Osteocyte (in vitro differentiated cells): ENCODE measurements around the gene GRIP2. TPM values are rescaled to one million over a fixed set of nuclear protein-coding genes. Genes with fewer than 3 reads are reported as not detected.

Source experiments
- DNase-seq: peaks from one replicate; pipeline ENCODE4 v3.0.0; 2021; ENCODE audit warnings: mixed read lengths; ENCODE audit not compliant: unreplicated experiment; ENCODE audit errors: extremely low spot score
- H3K27ac Mint-ChIP-seq: one replicate; pipeline ENCODE4 v1.8.0; 2021; ENCODE audit warnings: mild to moderate bottlenecking, mixed read lengths; ENCODE audit not compliant: unreplicated experiment
- H3K27me3 Mint-ChIP-seq: one replicate; pipeline ENCODE4 v1.8.0; 2021; ENCODE audit warnings: mixed read lengths; ENCODE audit not compliant: unreplicated experiment
- H3K36me3 Mint-ChIP-seq: one replicate; pipeline ENCODE4 v1.8.0; 2021; ENCODE audit warnings: mixed read lengths; ENCODE audit not compliant: unreplicated experiment
- H3K4me1 Mint-ChIP-seq: one replicate; pipeline ENCODE4 v1.8.0; 2021; ENCODE audit warnings: mixed read lengths; ENCODE audit not compliant: unreplicated experiment
- H3K4me3 Mint-ChIP-seq: one replicate; pipeline ENCODE4 v1.8.0; 2021; ENCODE audit warnings: mild to moderate bottlenecking, moderate library complexity, mixed read lengths; ENCODE audit not compliant: unreplicated experiment
- H3K9me3 Mint-ChIP-seq: one replicate; pipeline ENCODE4 v1.8.0; 2021; ENCODE audit warnings: mixed read lengths; ENCODE audit not compliant: unreplicated experiment
- CTCF ChIP-seq: fragments of 200-600 bp; sonication (generic); IDR thresholded peaks from 2 replicates; pipeline ENCODE4 v1.5.0; 2021; ENCODE audit warnings: antibody characterized with exemption, mild to moderate bottlenecking, moderate library complexity
- total RNA-seq: library from RNA; stranded (reverse); gene quantifications from 2 replicates; pipeline ENCODE4 v1.2.1, GENCODE V29; 2021

The GRIP2 gene
- total RNA-seq, 1 donor from 2014 or later: 0.35 TPM

GRCh38 chr3:14510838-14511622, 29.1 kb downstream of the GRIP2 start:
- Mint-ChIP-seq H3K36me3 (no peaks in the 10 kb centered on the region), H3K4me1 (peaks cover 5% of the 10 kb centered on the region), H3K27me3 (no peaks in the 10 kb centered on the region), H3K4me3 (no peak overlapping the region), H3K27ac (no peak overlapping the region), H3K9me3 (no peaks in the 10 kb centered on the region)
- TF ChIP-seq CTCF: no peak
- no peak for DNase-seq

DNA sequence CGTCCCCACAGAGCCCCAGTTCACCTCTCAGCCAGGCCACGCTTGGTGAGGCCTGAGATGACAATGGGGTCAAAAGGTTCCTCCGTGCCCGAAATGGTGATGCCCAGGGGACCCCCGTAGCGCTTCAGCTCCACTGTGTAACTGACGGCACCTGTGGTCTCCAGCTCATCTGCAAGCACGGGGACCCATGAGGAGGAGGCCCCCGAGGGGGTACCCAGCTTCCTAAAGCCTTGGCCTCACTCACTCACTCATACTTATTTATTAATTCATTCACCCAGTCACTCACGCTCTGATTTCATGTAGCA, 30.4 kb downstream of the GRIP2 start:
- H3K27ac Mint-ChIP-seq: no peak overlapping the region

GRCh38 chr3:14508966-14509795, 31.0 kb downstream of the GRIP2 start:
- Mint-ChIP-seq H3K27ac (no peak overlapping the region), H3K27me3 (peaks cover 7% of the 10 kb centered on the region), H3K36me3 (no peaks in the 10 kb centered on the region), H3K4me1 (peaks cover 5% of the 10 kb centered on the region), H3K9me3 (no peaks in the 10 kb centered on the region), H3K4me3 (no peak overlapping the region)
- peak; percentile 96 for TF ChIP-seq CTCF
- DNase-seq: no peak

More for the DNA sequence above, 30.4 kb downstream of the GRIP2 start:
- no peaks in the 10 kb centered on the region for H3K9me3 Mint-ChIP-seq
- DNase-seq: no peak
- peaks cover 1% of the 10 kb centered on the region for H3K27me3 Mint-ChIP-seq
- TF ChIP-seq CTCF: no peak
- peaks cover 5% of the 10 kb centered on the region for H3K4me1 Mint-ChIP-seq
- H3K4me3 Mint-ChIP-seq: no peak overlapping the region
- H3K36me3 Mint-ChIP-seq: no peaks in the 10 kb centered on the region

DNA sequence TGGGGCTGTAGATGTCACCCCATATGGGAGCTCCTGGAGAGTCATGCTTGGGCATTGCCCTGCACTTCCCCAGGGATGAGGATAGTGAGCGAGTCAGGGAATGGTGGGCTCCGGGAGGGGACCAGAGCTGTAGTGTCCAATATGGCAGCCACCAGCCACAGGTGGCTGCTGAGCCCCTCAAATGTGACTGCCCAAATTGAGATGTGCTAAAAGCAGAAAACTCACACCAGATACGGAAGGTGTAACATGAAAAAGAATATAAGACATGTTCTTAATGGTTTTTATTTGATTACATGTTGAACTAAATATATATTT, 31.7 kb downstream of the GRIP2 start:
- peaks cover under 1% of the 10 kb centered on the region for H3K9me3 Mint-ChIP-seq
- H3K4me3 Mint-ChIP-seq: no peak overlapping the region
- peaks cover 7% of the 10 kb centered on the region for H3K27me3 Mint-ChIP-seq
- no peak for DNase-seq
- H3K36me3 Mint-ChIP-seq: no peaks in the 10 kb centered on the region
- peaks cover 5% of the 10 kb centered on the region for H3K4me1 Mint-ChIP-seq
- TF ChIP-seq CTCF: no peak
- no peak overlapping the region for H3K27ac Mint-ChIP-seq

GRCh38 chr3:14507757-14508504, 32.2 kb downstream of the GRIP2 start:
- no peak for DNase-seq
- H3K4me3 Mint-ChIP-seq: no peak overlapping the region
- peaks cover 7% of the 10 kb centered on the region for H3K27me3 Mint-ChIP-seq
- H3K4me1 Mint-ChIP-seq: peaks cover 5% of the 10 kb centered on the region
- H3K36me3 Mint-ChIP-seq: no peaks in the 10 kb centered on the region
- peaks cover 5% of the 10 kb centered on the region for H3K9me3 Mint-ChIP-seq
- no peak for TF ChIP-seq CTCF
- H3K27ac Mint-ChIP-seq: no peak overlapping the region
